Prostate gland (tissue), 2 donors: ENCODE measurements around the gene RBM20. TPM values are rescaled to one million over a fixed set of nuclear protein-coding genes. Genes with fewer than 3 reads are reported as not detected.

Experiments used
- DNase-seq: peaks from one replicate; pipeline ENCODE4 v3.0.0-alpha.2; 2019; ENCODE audit warnings: low spot score
- H3K27ac ChIP-seq, 2 donors: fragments of 200-600 bp; sonication (generic); 2 replicates each; pipeline ENCODE4 v1.5.1; 2017 to 2019
- H3K27me3 ChIP-seq: fragments of 200-600 bp; sonication (generic); replicated peaks from 2 replicates; pipeline ENCODE4 v1.5.1; 2019; ENCODE audit not compliant: insufficient read depth
- H3K36me3 ChIP-seq, 2 donors: fragments of 200-600 bp; sonication (generic); 1 replicate in 1 of 2; 2 replicates in 1 of 2; pipeline versions ENCODE4 v1.5.1 to v1.8.1; 2017 to 2019
- H3K4me1 ChIP-seq: fragments of 200-600 bp; sonication (generic); replicated peaks from 2 replicates; pipeline ENCODE4 v1.5.1; 2019
- H3K4me3 ChIP-seq, 2 donors: fragments of 200-600 bp; sonication (generic); 2 replicates each; pipeline ENCODE4 v1.5.1; 2017 to 2019
- H3K9me3 ChIP-seq: fragments of 200-600 bp; sonication (generic); 2 replicates; pipeline ENCODE4 v1.5.1; 2017
- CTCF ChIP-seq, 4 experiments: fragments of 200-600 bp in 2 of 4; fragments of 450-650 bp in 2 of 4; sonication (generic) in 2 of 4; IDR thresholded peaks; 1 replicate in 3 of 4; 2 replicates in 1 of 4; pipeline ENCODE4 v1.5.1; 2016 to 2019; ENCODE audit warnings: antibody characterized with exemption in 4 of 4, mild to moderate bottlenecking in 2 of 4, moderate library complexity in 2 of 4
- POLR2A ChIP-seq: fragments of 450-650 bp; IDR thresholded peaks from one replicate; pipeline ENCODE4 v1.6.1; 2016; ENCODE audit warnings: antibody characterized with exemption, mild to moderate bottlenecking
- POLR2AphosphoS5 ChIP-seq: sonication (generic); formaldehyde crosslinking; IDR thresholded peaks from one replicate; pipeline ENCODE4 v1.6.1; 2017; ENCODE audit warnings: antibody characterized with exemption
- WGBS: methylation state at CpG from one replicate; pipeline ENCODE4 v1.1.5; 2018; 5-methylcytosine and 5-hydroxymethylcytosine counted together
- intact Hi-C: fragments of 100-400 bp; cut with DNase I; formaldehyde crosslinking; loops from one replicate; pipeline ENCODE4 v1.14.2; 2022
- total RNA-seq, 2 donors: library from RNA; depleted of rRNA; stranded (reverse); fragments of >200 nt; gene quantifications; one replicate each; pipeline ENCODE4 v1.1.0, GENCODE V29; 2016

RBM20 gene
- total RNA-seq, 2 donors from 2014 or later, result 0.41 to 2.8 TPM

- DNase-seq, result no peak
- intact Hi-C loops, result no loop called here
- Histone ChIP-seq H3K27me3 (no peaks in the 10 kb centered on the region), H3K9me3 (no peaks in the 10 kb centered on the region), H3K27ac (no peak overlapping the region), H3K4me3 (no peak overlapping the region), H3K4me1 (no peaks in the 10 kb centered on the region), H3K36me3 (no peaks in the 10 kb centered on the region)
- 96% methylated on average over 2 of the region's 2 CpGs for WGBS
- no peak for TF ChIP-seq POLR2A
- no peak for TF ChIP-seq CTCF (IDR thresholded peaks at IDR 0.05)
- no peak for TF ChIP-seq POLR2AphosphoS5
Observed at GRCh38 chr10:110750931-110751330, 106.8 kb downstream of the RBM20 start.

GRCh38 chr10:110751850-110752249, 107.7 kb downstream of the RBM20 start:
- DNase-seq, result no peak
- 84% methylated on average over 6 of the region's 6 CpGs for WGBS

GRCh38 chr10:110753462-110753861, 109.3 kb downstream of the RBM20 start:
- Histone ChIP-seq H3K36me3 (no peaks in the 10 kb centered on the region), H3K27ac (no peak overlapping the region), H3K4me1 (no peaks in the 10 kb centered on the region), H3K27me3 (no peaks in the 10 kb centered on the region), H3K9me3 (no peaks in the 10 kb centered on the region), H3K4me3 (no peak overlapping the region)
- TF ChIP-seq POLR2A (no peak), POLR2AphosphoS5 (no peak), CTCF (IDR thresholded peaks at IDR 0.05) (no peak)
- intact Hi-C loops, result no loop called here
- no peak for DNase-seq
- 81% methylated on average over 4 of the region's 4 CpGs for WGBS

More at GRCh38 chr10:110751850-110752249, 107.7 kb downstream of the RBM20 start:
- no peak overlapping the region for H3K4me3 ChIP-seq
- no peaks in the 10 kb centered on the region for H3K4me1 ChIP-seq
- H3K27ac ChIP-seq, result no peak overlapping the region
- no peaks in the 10 kb centered on the region for H3K27me3 ChIP-seq
- H3K9me3 ChIP-seq, result no peaks in the 10 kb centered on the region
- intact Hi-C loops, result no loop called here
- H3K36me3 ChIP-seq, result no peaks in the 10 kb centered on the region
- TF ChIP-seq CTCF (IDR thresholded peaks at IDR 0.05) (no peak), POLR2AphosphoS5 (no peak), POLR2A (no peak)

DNA sequence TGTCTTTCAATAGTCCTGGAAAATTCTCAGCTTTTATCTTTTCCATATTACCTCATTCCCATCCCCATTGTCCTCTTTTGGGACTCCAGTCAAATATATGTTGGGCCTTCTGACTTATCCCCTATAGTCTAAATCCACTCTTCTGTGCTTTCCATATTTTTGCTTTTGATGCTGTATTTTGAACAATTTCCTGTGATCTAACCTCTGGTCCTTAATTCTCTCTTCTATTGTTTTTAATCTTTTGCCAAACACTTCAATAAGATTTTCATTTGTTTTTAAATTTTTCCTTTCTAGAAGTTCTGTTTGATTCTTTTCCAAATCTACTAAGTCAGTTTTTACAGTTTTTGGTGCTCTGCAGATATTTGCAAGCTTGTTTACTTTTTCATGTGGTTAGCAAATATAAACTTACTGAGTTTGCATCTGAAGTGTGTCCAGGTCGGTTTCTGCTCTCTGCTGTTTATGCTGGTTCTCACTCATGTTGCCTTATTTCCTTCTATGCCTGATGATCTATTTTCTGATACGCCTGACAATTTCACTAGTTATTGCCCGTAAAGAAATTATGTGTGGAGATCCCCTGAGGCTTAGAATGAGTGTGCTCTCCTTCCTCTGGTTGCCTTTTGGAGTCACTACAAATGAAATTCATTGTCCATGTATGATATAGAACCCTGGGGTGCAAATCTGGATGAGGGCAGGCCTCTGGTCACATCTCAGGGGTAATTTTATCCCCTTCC, 110.4 kb downstream of the RBM20 start:
- no peak for TF ChIP-seq CTCF (IDR thresholded peaks at IDR 0.05)
- TF ChIP-seq POLR2A, result no peak
- TF ChIP-seq POLR2AphosphoS5, result no peak
- no peaks in the 10 kb centered on the region for H3K27me3 ChIP-seq
- no peaks in the 10 kb centered on the region for H3K9me3 ChIP-seq
- no peak for DNase-seq
- no peak overlapping the region for H3K4me3 ChIP-seq
- 66% methylated on average over 3 of the region's 3 CpGs for WGBS
- H3K27ac ChIP-seq, result no peak overlapping the region
- intact Hi-C loops, result no loop called here
- H3K4me1 ChIP-seq, result no peaks in the 10 kb centered on the region
- no peaks in the 10 kb centered on the region for H3K36me3 ChIP-seq

DNA sequence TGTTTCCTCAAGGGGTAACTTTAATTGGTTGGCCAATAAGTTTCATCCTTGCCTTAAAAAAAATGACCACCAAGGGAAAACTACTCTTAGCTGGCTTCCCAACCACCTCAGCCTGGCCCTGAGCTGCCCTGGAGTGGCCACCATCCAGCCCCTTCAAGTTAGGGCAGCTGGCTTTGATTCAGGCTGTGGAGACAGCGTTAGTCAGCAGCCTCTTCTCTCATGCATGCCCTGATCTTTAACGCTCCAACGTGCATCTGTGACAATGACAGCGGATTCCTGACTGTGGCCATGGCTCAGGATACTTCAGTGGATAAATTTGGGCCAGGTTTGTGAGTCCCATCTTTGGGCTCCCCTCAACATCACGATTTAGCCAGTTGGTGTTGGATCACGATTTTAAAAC, 111.6 kb downstream of the RBM20 start:
- no peak for DNase-seq
- no peak overlapping the region for H3K27ac ChIP-seq
- H3K36me3 ChIP-seq, result no peaks in the 10 kb centered on the region
- H3K4me3 ChIP-seq, result no peak overlapping the region
- H3K27me3 ChIP-seq, result no peaks in the 10 kb centered on the region
- WGBS, result 71% methylated on average over 6 of the region's 6 CpGs
- TF ChIP-seq POLR2AphosphoS5 (no peak), POLR2A (no peak), CTCF (IDR thresholded peaks at IDR 0.05) (no peak)
- no peaks in the 10 kb centered on the region for H3K9me3 ChIP-seq
- intact Hi-C loops, result no loop called here
- no peaks in the 10 kb centered on the region for H3K4me1 ChIP-seq
